ENCODE data around the gene XG.
"Not testable (repeated sequence)": the region's sequence is repeated elsewhere in the genome, so short reads cannot be mapped to it uniquely, and the experiment has no call there.

Gene XG

DNA sequence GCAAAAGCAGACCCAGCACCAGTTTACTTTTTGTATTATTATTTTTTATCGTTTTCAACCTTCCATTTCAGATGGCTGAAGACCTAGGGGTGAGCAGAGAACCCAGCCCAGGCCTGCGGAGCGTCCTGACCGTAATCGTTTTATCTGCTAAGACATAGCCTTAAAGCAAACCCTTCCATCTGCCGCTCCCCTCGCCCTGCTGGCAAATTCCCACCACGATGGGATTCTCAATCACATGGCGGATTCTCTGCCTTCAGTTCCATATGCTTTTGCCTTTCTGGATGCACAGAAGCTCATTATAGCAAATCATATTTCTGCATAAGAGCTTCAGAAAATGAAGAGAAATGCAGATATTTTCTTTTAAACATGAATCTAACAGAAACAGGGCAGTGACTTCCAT, 18.6 kb upstream of the XG start:
- Histone ChIP-seq H3K4me3 (ENCODE audit: low read depth, low read length) (no peak overlapping the region), H3K4me1 (ENCODE audit: control insufficient read depth, insufficient read depth, low read length) (no peaks in the 10 kb centered on the region), H3K9me3 (ENCODE audit: control insufficient read depth, insufficient read depth, low read depth, low read length) (peaks cover 4% of the 10 kb centered on the region), H3K27ac (ENCODE audit: low read depth, low read length) (no peak overlapping the region), H3K9ac (ENCODE audit: low read length) (no peak overlapping the region), H3K27me3 (ENCODE audit: control insufficient read depth, insufficient read depth, low read length) (no peaks in the 10 kb centered on the region), H3K36me3 (ENCODE audit: control insufficient read depth, insufficient read depth, low read length) (peaks cover 40% of the 10 kb centered on the region)

DNA sequence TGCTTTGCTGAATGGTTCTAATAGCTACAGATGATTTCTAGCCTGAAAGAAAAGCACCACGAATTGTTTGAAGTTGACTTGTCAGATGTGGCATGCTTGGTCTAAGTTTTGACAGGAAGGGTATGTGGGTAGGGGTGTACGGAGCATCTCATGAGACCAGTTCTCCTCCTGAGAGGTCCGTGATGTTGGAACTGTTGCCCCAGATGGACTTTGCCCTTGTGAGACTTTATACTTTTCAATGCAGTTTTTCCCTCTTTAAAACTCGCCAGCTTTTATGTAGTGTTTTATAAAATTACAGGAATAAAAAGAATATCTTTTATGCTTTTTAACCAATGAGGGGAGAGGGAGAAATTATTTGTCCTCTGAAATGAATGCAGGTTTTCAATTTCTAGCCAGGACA, 16.6 kb upstream of the XG start:
- H3K9ac ChIP-seq (ENCODE audit: low read length), result no peak overlapping the region
- H3K27ac ChIP-seq (ENCODE audit: low read depth, low read length), result no peak overlapping the region
- H3K4me3 ChIP-seq (ENCODE audit: low read depth, low read length), result no peak overlapping the region
- H3K27me3 ChIP-seq (ENCODE audit: control insufficient read depth, insufficient read depth, low read length), result no peaks in the 10 kb centered on the region
- no peaks in the 10 kb centered on the region for H3K4me1 ChIP-seq (ENCODE audit: control insufficient read depth, insufficient read depth, low read length)
- H3K36me3 ChIP-seq (ENCODE audit: control insufficient read depth, insufficient read depth, low read length), result peaks cover 28% of the 10 kb centered on the region
- H3K9me3 ChIP-seq (ENCODE audit: control insufficient read depth, insufficient read depth, low read depth, low read length), result peaks cover 4% of the 10 kb centered on the region

DNA sequence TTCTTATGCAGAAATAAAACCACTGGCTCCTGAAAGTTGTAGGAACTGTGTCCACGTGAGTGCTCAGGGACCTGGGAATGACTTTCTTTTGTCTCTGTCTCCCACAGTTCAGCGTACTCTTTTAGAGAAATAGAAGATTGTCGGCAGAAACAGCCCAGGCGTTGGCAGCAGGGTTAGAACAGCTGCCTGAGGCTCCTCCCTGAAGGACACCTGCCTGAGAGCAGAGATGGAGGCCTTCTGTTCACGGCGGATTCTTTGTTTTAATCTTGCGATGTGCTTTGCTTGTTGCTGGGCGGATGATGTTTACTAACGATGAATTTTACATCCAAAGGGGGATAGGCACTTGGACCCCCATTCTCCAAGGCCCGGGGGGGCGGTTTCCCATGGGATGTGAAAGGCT, 11.2 kb upstream of the XG start:
- no peak overlapping the region for H3K4me3 ChIP-seq (ENCODE audit: low read depth, low read length)
- H3K9ac ChIP-seq (ENCODE audit: low read length), result no peak overlapping the region
- no peaks in the 10 kb centered on the region for H3K4me1 ChIP-seq (ENCODE audit: control insufficient read depth, insufficient read depth, low read length)
- H3K36me3 ChIP-seq (ENCODE audit: control insufficient read depth, insufficient read depth, low read length), result peaks cover 21% of the 10 kb centered on the region; the same call in 1 of the 2 replicates
- no peaks in the 10 kb centered on the region for H3K27me3 ChIP-seq (ENCODE audit: control insufficient read depth, insufficient read depth, low read length)
- H3K27ac ChIP-seq (ENCODE audit: low read depth, low read length), result no peak overlapping the region
- H3K9me3 ChIP-seq (ENCODE audit: control insufficient read depth, insufficient read depth, low read depth, low read length), result no peaks in the 10 kb centered on the region; the same call in 1 of the 2 replicates

DNA sequence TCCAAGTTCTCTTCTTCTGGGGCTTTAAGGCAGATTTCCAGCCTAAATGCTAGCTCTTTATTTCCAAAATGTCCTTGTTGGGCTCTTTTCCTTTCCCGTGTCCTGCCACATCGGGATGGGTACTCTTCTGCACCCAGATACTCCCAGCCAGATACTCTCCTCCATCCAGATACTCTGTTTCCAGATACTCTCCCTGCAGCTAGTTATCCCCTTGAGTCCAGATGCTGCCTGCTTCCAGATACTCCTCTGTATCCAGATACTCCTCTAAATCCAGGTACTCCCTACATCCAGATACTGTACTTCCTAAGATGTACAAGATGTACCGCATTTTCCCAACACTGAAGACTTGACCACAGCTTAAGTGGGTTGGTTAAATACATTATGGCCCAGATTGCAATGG, 10.5 kb upstream of the XG start:
- H3K4me3 ChIP-seq (ENCODE audit: low read depth, low read length), result no peak overlapping the region
- no peak overlapping the region for H3K27ac ChIP-seq (ENCODE audit: low read depth, low read length)
- H3K36me3 ChIP-seq (ENCODE audit: control insufficient read depth, insufficient read depth, low read length), result peaks cover 19% of the 10 kb centered on the region; the same call in 1 of the 2 replicates
- no peaks in the 10 kb centered on the region for H3K9me3 ChIP-seq (ENCODE audit: control insufficient read depth, insufficient read depth, low read depth, low read length)
- no peaks in the 10 kb centered on the region for H3K4me1 ChIP-seq (ENCODE audit: control insufficient read depth, insufficient read depth, low read length)
- no peaks in the 10 kb centered on the region for H3K27me3 ChIP-seq (ENCODE audit: control insufficient read depth, insufficient read depth, low read length)
- H3K9ac ChIP-seq (ENCODE audit: low read length), result no peak overlapping the region

DNA sequence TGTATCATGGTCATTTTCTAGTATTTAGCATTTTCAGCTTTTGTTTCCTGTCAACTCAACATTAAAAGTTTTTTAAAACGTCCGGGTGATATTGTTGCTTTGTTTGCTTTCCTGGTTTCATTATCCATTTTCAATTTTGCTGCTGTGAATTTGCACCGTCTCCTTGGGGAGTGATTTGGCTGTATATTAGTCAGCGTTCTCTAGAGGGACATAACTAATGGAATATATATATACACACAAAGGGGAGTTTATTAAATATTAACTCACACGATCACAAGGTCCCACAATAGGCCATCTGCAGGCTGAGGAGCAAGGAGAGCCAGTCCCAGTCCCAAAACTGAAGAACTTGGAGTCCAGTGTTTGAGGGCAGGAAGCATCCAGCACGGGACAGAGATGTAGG, 5.6 kb upstream of the XG start:
- H3K4me1 ChIP-seq (ENCODE audit: control insufficient read depth, insufficient read depth, low read length); H3K27me3 ChIP-seq (ENCODE audit: control insufficient read depth, insufficient read depth, low read length); H3K9me3 ChIP-seq (ENCODE audit: control insufficient read depth, insufficient read depth, low read depth, low read length); H3K4me3 ChIP-seq (ENCODE audit: low read depth, low read length); H3K36me3 ChIP-seq (ENCODE audit: control insufficient read depth, insufficient read depth, low read length); H3K9ac ChIP-seq (ENCODE audit: low read length); H3K27ac ChIP-seq (ENCODE audit: low read depth, low read length): not testable (repeated sequence)

DNA sequence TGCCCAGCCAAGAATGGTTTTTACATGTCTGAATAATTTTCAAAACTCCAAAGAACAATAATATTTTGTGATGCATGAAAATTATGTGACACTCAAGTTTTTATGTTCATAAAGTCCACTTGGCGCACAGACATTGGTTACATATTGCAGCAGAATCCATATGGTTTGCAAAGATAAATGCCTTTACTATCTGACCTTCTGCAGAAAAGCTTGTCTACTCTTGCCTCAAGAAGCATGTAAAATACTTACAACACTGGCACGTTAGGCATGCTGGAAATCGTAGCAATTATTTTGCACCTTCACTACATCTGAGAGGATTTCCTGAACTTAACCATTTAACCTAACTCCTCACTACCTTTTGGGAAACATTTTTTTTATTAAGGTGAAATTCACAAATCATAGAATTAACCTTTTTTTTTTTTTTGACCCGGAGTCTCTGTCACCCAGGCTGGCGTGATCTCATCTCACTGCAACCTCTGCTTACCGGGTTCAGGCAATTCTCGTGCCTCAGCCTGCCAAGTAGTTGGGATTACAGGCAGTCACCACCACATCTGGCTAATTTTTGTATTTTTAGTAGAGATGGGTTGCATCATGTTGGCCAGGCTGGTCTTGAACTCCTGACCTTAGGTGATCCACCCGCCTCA, 3.5 kb upstream of the XG start:
- no peak overlapping the region for H3K4me3 ChIP-seq (ENCODE audit: low read depth, low read length)
- H3K9me3 ChIP-seq (ENCODE audit: control insufficient read depth, insufficient read depth, low read depth, low read length), result peaks cover 5% of the 10 kb centered on the region
- H3K4me1 ChIP-seq (ENCODE audit: control insufficient read depth, insufficient read depth, low read length), result no peaks in the 10 kb centered on the region
- no peaks in the 10 kb centered on the region for H3K27me3 ChIP-seq (ENCODE audit: control insufficient read depth, insufficient read depth, low read length)
- H3K9ac ChIP-seq (ENCODE audit: low read length), result no peak overlapping the region
- no peak overlapping the region for H3K27ac ChIP-seq (ENCODE audit: low read depth, low read length)
- no peaks in the 10 kb centered on the region for H3K36me3 ChIP-seq (ENCODE audit: control insufficient read depth, insufficient read depth, low read length)

DNA sequence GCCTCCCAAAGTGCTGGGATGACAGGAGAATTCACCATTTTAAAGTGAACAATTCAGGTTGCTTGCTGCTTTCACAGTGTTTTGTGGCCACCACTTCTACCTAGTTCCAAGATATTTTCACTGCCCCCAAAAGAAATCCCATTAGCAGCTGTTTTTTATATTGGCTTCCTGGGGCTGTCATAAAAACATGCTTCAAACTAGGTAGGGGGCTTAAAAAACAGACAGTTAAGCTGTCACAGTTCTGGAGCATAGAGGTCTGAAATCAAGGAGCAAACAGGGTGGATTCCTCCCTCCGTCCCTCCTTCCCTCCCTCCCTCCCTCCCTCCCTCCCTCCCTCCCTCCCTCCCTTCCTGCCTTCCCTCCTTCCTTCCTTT, 3.0 kb upstream of the XG start:
- Histone ChIP-seq H3K27me3 (ENCODE audit: control insufficient read depth, insufficient read depth, low read length) (no peaks in the 10 kb centered on the region), H3K36me3 (ENCODE audit: control insufficient read depth, insufficient read depth, low read length) (no peaks in the 10 kb centered on the region), H3K9me3 (ENCODE audit: control insufficient read depth, insufficient read depth, low read depth, low read length) (peaks cover 5% of the 10 kb centered on the region), H3K4me3 (ENCODE audit: low read depth, low read length) (no peak overlapping the region), H3K4me1 (ENCODE audit: control insufficient read depth, insufficient read depth, low read length) (no peaks in the 10 kb centered on the region), H3K9ac (ENCODE audit: low read length) (no peak overlapping the region), H3K27ac (ENCODE audit: low read depth, low read length) (no peak overlapping the region)

DNA sequence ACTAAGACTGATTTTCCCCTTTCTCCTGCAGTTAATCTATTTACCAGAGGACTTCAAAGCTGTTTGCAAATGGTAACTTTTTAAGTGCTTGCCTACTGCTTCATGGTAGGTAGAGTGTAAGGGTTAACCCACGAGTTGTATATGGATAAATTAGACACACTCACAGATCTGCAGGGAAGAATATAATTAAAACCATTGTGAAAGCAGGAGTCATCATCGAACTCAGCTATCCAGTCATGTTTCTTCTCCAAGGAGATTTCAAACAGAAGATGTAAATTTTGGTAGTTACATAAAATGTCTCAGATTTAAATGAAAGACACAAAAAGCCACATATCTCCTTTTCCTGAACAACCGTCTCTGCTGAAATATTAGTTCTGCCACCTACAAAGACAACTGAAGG, 549 bp upstream of the XG start:
- Histone ChIP-seq H3K4me1 (ENCODE audit: control insufficient read depth, insufficient read depth, low read length) (0 out of 2 replicates have a peak, but pooled peaks cover 4% of the 10 kb centered on the region), H3K4me3 (ENCODE audit: low read depth, low read length) (no peak overlapping the region), H3K36me3 (ENCODE audit: control insufficient read depth, insufficient read depth, low read length) (no peaks in the 10 kb centered on the region), H3K9me3 (ENCODE audit: control insufficient read depth, insufficient read depth, low read depth, low read length) (peaks cover 5% of the 10 kb centered on the region), H3K27ac (ENCODE audit: low read depth, low read length) (no peak overlapping the region), H3K9ac (ENCODE audit: low read length) (no peak overlapping the region), H3K27me3 (ENCODE audit: control insufficient read depth, insufficient read depth, low read length) (no peaks in the 10 kb centered on the region)

DNA sequence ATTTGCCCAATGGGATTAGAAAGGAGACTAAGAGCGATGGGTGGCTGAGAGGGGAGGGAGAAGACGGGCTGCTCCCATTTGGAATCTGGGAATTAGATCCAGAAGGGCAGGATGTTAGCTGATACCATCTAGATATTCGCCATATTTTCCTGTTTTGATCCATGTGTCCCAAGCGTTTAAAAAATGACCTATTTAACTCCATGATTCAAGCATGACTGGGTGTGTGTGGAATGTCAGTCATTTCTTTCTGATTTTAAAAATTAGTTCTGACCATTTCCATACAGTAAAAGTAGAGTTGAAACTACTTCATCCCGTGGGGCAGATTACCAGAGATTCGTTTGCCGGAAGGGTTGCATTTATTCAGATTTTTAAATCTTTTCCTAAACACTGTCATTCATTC, 601 bp downstream of the XG start:
- not testable (repeated sequence) for H3K27ac ChIP-seq (ENCODE audit: low read depth, low read length); H3K36me3 ChIP-seq (ENCODE audit: control insufficient read depth, insufficient read depth, low read length); H3K9me3 ChIP-seq (ENCODE audit: control insufficient read depth, insufficient read depth, low read depth, low read length); H3K9ac ChIP-seq (ENCODE audit: low read length); H3K4me1 ChIP-seq (ENCODE audit: control insufficient read depth, insufficient read depth, low read length); H3K27me3 ChIP-seq (ENCODE audit: control insufficient read depth, insufficient read depth, low read length); H3K4me3 ChIP-seq (ENCODE audit: low read depth, low read length)

DNA sequence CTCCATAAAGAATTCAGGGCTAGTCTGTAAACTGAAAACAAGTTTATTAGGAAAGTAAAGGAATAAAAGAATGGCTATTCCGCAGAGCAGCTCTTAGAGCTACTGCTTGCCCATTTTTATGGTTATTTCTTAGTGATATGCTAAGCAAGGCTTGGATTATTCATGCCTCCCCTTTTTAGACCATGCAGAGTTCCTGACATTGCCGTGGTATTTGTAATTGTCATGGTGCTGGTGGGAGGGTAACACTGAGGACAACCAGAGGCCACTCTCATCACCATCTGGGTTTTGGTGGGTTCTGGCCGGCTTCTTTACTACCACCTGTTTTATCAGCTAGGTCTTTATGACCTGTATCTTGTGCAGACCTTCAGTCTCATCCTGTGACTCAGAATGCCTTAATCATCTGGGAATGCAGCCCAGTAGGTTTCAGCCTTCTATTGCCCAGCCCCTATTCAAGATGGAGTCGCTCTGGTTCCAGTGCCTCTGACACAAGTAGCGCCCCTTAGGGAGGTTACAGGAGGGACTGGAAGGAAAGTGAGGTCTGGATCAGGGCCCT, 3.4 kb downstream of the XG start:
- not testable (repeated sequence) for H3K4me3 ChIP-seq (ENCODE audit: low read depth, low read length); H3K9ac ChIP-seq (ENCODE audit: low read length); H3K4me1 ChIP-seq (ENCODE audit: control insufficient read depth, insufficient read depth, low read length); H3K9me3 ChIP-seq (ENCODE audit: control insufficient read depth, insufficient read depth, low read depth, low read length); H3K36me3 ChIP-seq (ENCODE audit: control insufficient read depth, insufficient read depth, low read length); H3K27ac ChIP-seq (ENCODE audit: low read depth, low read length); H3K27me3 ChIP-seq (ENCODE audit: control insufficient read depth, insufficient read depth, low read length)

DNA sequence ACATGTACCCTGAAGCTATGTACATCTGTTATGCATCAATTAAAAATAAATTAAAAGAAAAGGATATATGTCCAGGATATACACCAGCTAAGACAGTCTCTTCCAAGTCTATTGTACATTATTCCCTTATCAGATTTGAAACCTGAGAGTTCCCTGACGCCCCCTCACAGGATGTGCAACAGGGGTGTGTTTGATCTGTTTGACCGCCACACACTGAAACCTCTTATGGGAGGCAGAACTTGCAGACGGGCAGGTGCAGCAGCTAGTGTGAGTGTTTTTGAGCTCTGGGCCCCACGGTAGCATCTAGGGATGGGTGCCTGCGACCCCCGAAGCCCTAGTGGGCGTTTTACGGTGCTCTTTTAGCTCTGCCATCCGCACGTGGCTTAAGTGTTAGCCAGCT, 4.7 kb downstream of the XG start:
- no peak overlapping the region for H3K27ac ChIP-seq (ENCODE audit: low read depth, low read length)
- H3K27me3 ChIP-seq (ENCODE audit: control insufficient read depth, insufficient read depth, low read length), result no peaks in the 10 kb centered on the region
- 0 out of 2 replicates have a peak, but pooled peaks cover 4% of the 10 kb centered on the region for H3K4me1 ChIP-seq (ENCODE audit: control insufficient read depth, insufficient read depth, low read length)
- no peak overlapping the region for H3K9ac ChIP-seq (ENCODE audit: low read length)
- H3K36me3 ChIP-seq (ENCODE audit: control insufficient read depth, insufficient read depth, low read length), result no peaks in the 10 kb centered on the region
- H3K4me3 ChIP-seq (ENCODE audit: low read depth, low read length), result no peak overlapping the region
- no peaks in the 10 kb centered on the region for H3K9me3 ChIP-seq (ENCODE audit: control insufficient read depth, insufficient read depth, low read depth, low read length)

Measured in HUES6 (cell line).